Measurements from ENCODE around the gene BTN1A1.

BTN1A1 gene

GRCh38 chr6:26493258-26493657 lies 6.8 kb upstream of the BTN1A1 start:
- no peaks in the 10 kb centered on the region for H3K36me3 ChIP-seq (replicated peaks)
- no peaks in the 10 kb centered on the region for H3K27me3 ChIP-seq (replicated peaks)
- no peak for DNase-seq
- H3K27ac ChIP-seq = no peak overlapping the region
- in situ Hi-C loops (cut with HindIII; ENCODE audit: low pct_ligation_motif_present, low sequenced_read_pairs) = no loop called here
- peak; percentile 49 for TF ChIP-seq CTCF (IDR thresholded peaks at IDR 0.05; ENCODE audit: low read depth, low read length, missing control alignments)
- H3K4me3 ChIP-seq (ENCODE audit: low read depth, low read length) = no peak overlapping the region

- no peaks in the 10 kb centered on the region for H3K27me3 ChIP-seq (replicated peaks)
- DNase-seq = no peak
- TF ChIP-seq CTCF (IDR thresholded peaks at IDR 0.05; ENCODE audit: low read depth, low read length, missing control alignments) = no peak
- no peak overlapping the region for H3K4me3 ChIP-seq (ENCODE audit: low read depth, low read length)
- no peak overlapping the region for H3K27ac ChIP-seq
- no peaks in the 10 kb centered on the region for H3K36me3 ChIP-seq (replicated peaks)
- in situ Hi-C loops (cut with HindIII; ENCODE audit: low pct_ligation_motif_present, low sequenced_read_pairs) = no loop called here
Measured at GRCh38 chr6:26494117-26494516, 6.0 kb upstream of the BTN1A1 start.

- no peaks in the 10 kb centered on the region for H3K27me3 ChIP-seq (replicated peaks)
- H3K36me3 ChIP-seq (replicated peaks) = no peaks in the 10 kb centered on the region
- H3K27ac ChIP-seq = no peak overlapping the region
- no peak for DNase-seq
- TF ChIP-seq CTCF (IDR thresholded peaks at IDR 0.05; ENCODE audit: low read depth, low read length, missing control alignments) = no peak
- in situ Hi-C loops (cut with HindIII; ENCODE audit: low pct_ligation_motif_present, low sequenced_read_pairs) = no loop called here
- no peak overlapping the region for H3K4me3 ChIP-seq (ENCODE audit: low read depth, low read length)
Measured at GRCh38 chr6:26495281-26495680, 4.8 kb upstream of the BTN1A1 start.

GRCh38 chr6:26497610-26498009 lies 2.5 kb upstream of the BTN1A1 start:
- no peak overlapping the region for H3K4me3 ChIP-seq (ENCODE audit: low read depth, low read length)
- DNase-seq = no peak
- H3K27me3 ChIP-seq (replicated peaks) = peaks cover 16% of the 10 kb centered on the region
- in situ Hi-C loops (cut with HindIII; ENCODE audit: low pct_ligation_motif_present, low sequenced_read_pairs) = no loop called here
- no peak overlapping the region for H3K27ac ChIP-seq
- H3K36me3 ChIP-seq (replicated peaks) = no peaks in the 10 kb centered on the region
- TF ChIP-seq CTCF (IDR thresholded peaks at IDR 0.05; ENCODE audit: low read depth, low read length, missing control alignments) = no peak

GRCh38 chr6:26501482-26501986 lies 1.4 kb downstream of the BTN1A1 start:
- H3K27ac ChIP-seq = no peak overlapping the region
- peaks cover 19% of the 10 kb centered on the region for H3K27me3 ChIP-seq (replicated peaks)
- no peaks in the 10 kb centered on the region for H3K36me3 ChIP-seq (replicated peaks)
- peak overlapping the region; percentile 39 for H3K4me3 ChIP-seq (ENCODE audit: low read depth, low read length)
- TF ChIP-seq CTCF (IDR thresholded peaks at IDR 0.05; ENCODE audit: low read depth, low read length, missing control alignments) = no peak
- in situ Hi-C loops (cut with HindIII; ENCODE audit: low pct_ligation_motif_present, low sequenced_read_pairs) = no loop called here
- no peak for DNase-seq

GRCh38 chr6:26502165-26502564 lies 2.1 kb downstream of the BTN1A1 start:
- Histone ChIP-seq H3K27me3 (replicated peaks) (peaks cover 19% of the 10 kb centered on the region), H3K4me3 (ENCODE audit: low read depth, low read length) (no peak overlapping the region), H3K27ac (no peak overlapping the region), H3K36me3 (replicated peaks) (no peaks in the 10 kb centered on the region)
- in situ Hi-C loops (cut with HindIII; ENCODE audit: low pct_ligation_motif_present, low sequenced_read_pairs) = no loop called here
- no peak for TF ChIP-seq CTCF (IDR thresholded peaks at IDR 0.05; ENCODE audit: low read depth, low read length, missing control alignments)
- no peak for DNase-seq

Measured in brain microvascular endothelial cell (primary cell).